ENCODE results near the gene GSTA1. TPM values are rescaled to one million over a fixed set of nuclear protein-coding genes. Genes with fewer than 3 reads are reported as not detected.
"Not testable (repeated sequence)": the region's sequence is repeated elsewhere in the genome, so short reads cannot be mapped to it uniquely, and the experiment has no call there.

The GSTA1 gene
- total and polyA plus RNA-seq, 2 donors (not counting 1 experiment from before 2014, with no cell fraction given) = not detected

GRCh38 chr6:52754443-52754842, 49.2 kb downstream of the GSTA1 start:
- H3K27ac ChIP-seq (ENCODE audit: insufficient read depth, low read length) = no peak overlapping the region
- no peak for DNase-seq (ENCODE audit: low read depth in 2 of 2)
- no peak overlapping the region for H2AFZ ChIP-seq (ENCODE audit: low read length)
- no peaks in the 10 kb centered on the region for H4K20me1 ChIP-seq (ENCODE audit: control insufficient read depth, extremely low read depth, insufficient read depth, low read length)
- H3K79me2 ChIP-seq (ENCODE audit: control insufficient read depth, insufficient read depth, low read length) = no peaks in the 10 kb centered on the region
- no peaks in the 10 kb centered on the region for H3K36me3 ChIP-seq (ENCODE audit: control insufficient read depth, insufficient read depth, low read length)
- no peaks in the 10 kb centered on the region for H3K9me3 ChIP-seq (ENCODE audit: control insufficient read depth, insufficient read depth, low read depth, low read length)
- H3K27me3 ChIP-seq (ENCODE audit: control insufficient read depth, insufficient read depth, low read length) = no peaks in the 10 kb centered on the region
- no peak for TF ChIP-seq EZH2 (IDR thresholded peaks at IDR 0.05; ENCODE audit: low read length, missing control alignments)
- TF ChIP-seq, protein P1, sequence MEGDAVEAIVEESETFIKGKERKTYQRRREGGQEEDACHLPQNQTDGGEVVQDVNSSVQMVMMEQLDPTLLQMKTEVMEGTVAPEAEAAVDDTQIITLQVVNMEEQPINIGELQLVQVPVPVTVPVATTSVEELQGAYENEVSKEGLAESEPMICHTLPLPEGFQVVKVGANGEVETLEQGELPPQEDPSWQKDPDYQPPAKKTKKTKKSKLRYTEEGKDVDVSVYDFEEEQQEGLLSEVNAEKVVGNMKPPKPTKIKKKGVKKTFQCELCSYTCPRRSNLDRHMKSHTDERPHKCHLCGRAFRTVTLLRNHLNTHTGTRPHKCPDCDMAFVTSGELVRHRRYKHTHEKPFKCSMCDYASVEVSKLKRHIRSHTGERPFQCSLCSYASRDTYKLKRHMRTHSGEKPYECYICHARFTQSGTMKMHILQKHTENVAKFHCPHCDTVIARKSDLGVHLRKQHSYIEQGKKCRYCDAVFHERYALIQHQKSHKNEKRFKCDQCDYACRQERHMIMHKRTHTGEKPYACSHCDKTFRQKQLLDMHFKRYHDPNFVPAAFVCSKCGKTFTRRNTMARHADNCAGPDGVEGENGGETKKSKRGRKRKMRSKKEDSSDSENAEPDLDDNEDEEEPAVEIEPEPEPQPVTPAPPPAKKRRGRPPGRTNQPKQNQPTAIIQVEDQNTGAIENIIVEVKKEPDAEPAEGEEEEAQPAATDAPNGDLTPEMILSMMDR (conservative IDR thresholded peaks at IDR 0.05 in 1 of 2, IDR thresholded peaks at IDR 0.05 in 1 of 2; ENCODE audit: low read depth in 1 of 2, low read length in 2 of 2) = no peak
- no peak overlapping the region for H3K4me3 ChIP-seq (replicated peaks in 1 of 4; ENCODE audit: control extremely low read depth in 1 of 4, insufficient read depth in 1 of 4, low read depth in 3 of 4, low read length in 4 of 4)
- H3K9ac ChIP-seq (ENCODE audit: insufficient read depth, low read length) = no peak overlapping the region
- H3K4me1 ChIP-seq (ENCODE audit: control insufficient read depth, extremely low read depth, insufficient read depth, low read length) = no peaks in the 10 kb centered on the region
- no peak overlapping the region for H3K4me2 ChIP-seq (ENCODE audit: extremely low read depth, insufficient read depth, low read length)

GRCh38 chr6:52753137-52753536, 50.5 kb downstream of the GSTA1 start:
- not testable (repeated sequence) for H3K4me3 ChIP-seq (replicated peaks in 1 of 4; ENCODE audit: control extremely low read depth in 1 of 4, insufficient read depth in 1 of 4, low read depth in 3 of 4, low read length in 4 of 4); H3K9ac ChIP-seq (ENCODE audit: insufficient read depth, low read length); H3K4me1 ChIP-seq (ENCODE audit: control insufficient read depth, extremely low read depth, insufficient read depth, low read length); H3K9me3 ChIP-seq (ENCODE audit: control insufficient read depth, insufficient read depth, low read depth, low read length); H3K27ac ChIP-seq (ENCODE audit: insufficient read depth, low read length); H2AFZ ChIP-seq (ENCODE audit: low read length); H3K36me3 ChIP-seq (ENCODE audit: control insufficient read depth, insufficient read depth, low read length); H4K20me1 ChIP-seq (ENCODE audit: control insufficient read depth, extremely low read depth, insufficient read depth, low read length); H3K79me2 ChIP-seq (ENCODE audit: control insufficient read depth, insufficient read depth, low read length); H3K27me3 ChIP-seq (ENCODE audit: control insufficient read depth, insufficient read depth, low read length); H3K4me2 ChIP-seq (ENCODE audit: extremely low read depth, insufficient read depth, low read length)
- peak in 1 of 2 donors; percentile 51 for DNase-seq (ENCODE audit: low read depth in 2 of 2)

DNA sequence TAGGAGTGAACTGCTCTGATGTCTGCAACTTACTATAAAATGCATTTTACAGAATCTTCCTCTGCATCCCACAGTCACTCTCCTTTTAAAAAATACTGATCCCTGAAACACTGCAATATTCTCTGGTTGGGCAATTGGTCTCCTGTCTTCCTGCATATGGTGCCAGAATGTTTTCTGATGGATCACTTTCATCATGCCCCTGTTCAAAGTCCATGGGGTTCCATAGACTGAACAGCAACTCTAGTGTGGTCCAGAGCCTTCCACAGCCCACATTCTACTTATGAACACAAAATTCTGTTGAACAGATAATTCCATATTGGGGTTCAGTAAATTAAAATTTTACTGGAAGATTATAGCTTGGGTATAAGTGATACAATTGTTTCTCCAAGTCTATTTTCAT, 51.3 kb downstream of the GSTA1 start:
- Histone ChIP-seq H3K79me2 (ENCODE audit: control insufficient read depth, insufficient read depth, low read length) (no peaks in the 10 kb centered on the region), H3K4me3 (replicated peaks in 1 of 4; ENCODE audit: control extremely low read depth in 1 of 4, insufficient read depth in 1 of 4, low read depth in 3 of 4, low read length in 4 of 4) (no peak overlapping the region), H3K9ac (ENCODE audit: insufficient read depth, low read length) (no peak overlapping the region), H3K27me3 (ENCODE audit: control insufficient read depth, insufficient read depth, low read length) (no peaks in the 10 kb centered on the region), H3K4me1 (ENCODE audit: control insufficient read depth, extremely low read depth, insufficient read depth, low read length) (no peaks in the 10 kb centered on the region), H3K36me3 (ENCODE audit: control insufficient read depth, insufficient read depth, low read length) (no peaks in the 10 kb centered on the region), H2AFZ (ENCODE audit: low read length) (no peak overlapping the region), H3K9me3 (ENCODE audit: control insufficient read depth, insufficient read depth, low read depth, low read length) (no peaks in the 10 kb centered on the region), H3K27ac (ENCODE audit: insufficient read depth, low read length) (no peak overlapping the region), H3K4me2 (ENCODE audit: extremely low read depth, insufficient read depth, low read length) (no peak overlapping the region), H4K20me1 (ENCODE audit: control insufficient read depth, extremely low read depth, insufficient read depth, low read length) (no peaks in the 10 kb centered on the region)
- DNase-seq (ENCODE audit: low read depth in 2 of 2) = no peak
- TF ChIP-seq EZH2 (IDR thresholded peaks at IDR 0.05; ENCODE audit: low read length, missing control alignments) = no peak
- TF ChIP-seq, protein P1 (conservative IDR thresholded peaks at IDR 0.05 in 1 of 2, IDR thresholded peaks at IDR 0.05 in 1 of 2; ENCODE audit: low read depth in 1 of 2, low read length in 2 of 2) = no peak
